Nephron (organoid): ENCODE measurements around the gene STAM.

Experiments
- H3K27ac Mint-ChIP-seq, 3 experiments: 2 replicates each; pipeline ENCODE4 v1.8.0; 2020; ENCODE audit warnings: mixed read lengths in 3 of 3, mild to moderate bottlenecking in 2 of 3, moderate library complexity in 1 of 3
- H3K27me3 Mint-ChIP-seq: 2 replicates; pipeline ENCODE4 v1.8.0; 2021; ENCODE audit warnings: low read depth, mild to moderate bottlenecking, moderate library complexity, mixed read lengths
- H3K36me3 Mint-ChIP-seq: 2 replicates; pipeline ENCODE4 v1.8.0; 2020; ENCODE audit warnings: low read depth, mixed read lengths
- H3K4me1 Mint-ChIP-seq: 2 replicates; pipeline ENCODE4 v1.8.0; 2020; ENCODE audit warnings: mixed read lengths
- H3K4me3 Mint-ChIP-seq, 3 experiments: 2 replicates each; pipeline ENCODE4 v1.8.0; 2020; ENCODE audit warnings: mild to moderate bottlenecking in 3 of 3, mixed read lengths in 3 of 3, moderate library complexity in 2 of 3
- H3K9me3 Mint-ChIP-seq: 2 replicates; pipeline ENCODE4 v1.8.0; 2020; ENCODE audit warnings: mixed read lengths
- TF ChIP-seq, protein P1 (sequence below), 3 experiments: fragments of 200-600 bp; sonication (generic); IDR thresholded peaks; one replicate each; pipeline ENCODE4 v1.5.0; 2021; ENCODE audit warnings: antibody characterized with exemption in 3 of 3; ENCODE audit not compliant: unreplicated experiment in 3 of 3

STAM gene

DNA sequence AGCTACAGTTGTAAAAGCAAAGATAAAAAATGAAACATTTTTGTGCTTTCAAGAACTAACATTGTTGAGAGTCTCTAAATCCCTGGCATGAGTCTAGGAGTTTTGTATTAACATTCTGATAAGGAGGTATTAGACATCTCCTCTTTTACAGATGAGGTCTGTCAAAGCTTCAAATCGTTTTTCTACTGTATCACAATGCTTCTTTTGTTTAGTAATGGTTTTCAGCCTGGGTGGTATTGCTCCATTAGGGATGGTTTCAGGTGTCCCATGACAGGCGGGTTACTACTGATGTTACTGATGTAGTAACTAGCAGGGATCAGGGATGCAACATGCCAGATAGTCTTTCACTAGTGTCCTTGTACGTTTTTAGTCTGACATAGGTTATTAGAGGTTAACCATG, 27.4 kb downstream of the STAM start:
- no peaks in the 10 kb centered on the region for H3K36me3 Mint-ChIP-seq
- TF ChIP-seq, protein P1, sequence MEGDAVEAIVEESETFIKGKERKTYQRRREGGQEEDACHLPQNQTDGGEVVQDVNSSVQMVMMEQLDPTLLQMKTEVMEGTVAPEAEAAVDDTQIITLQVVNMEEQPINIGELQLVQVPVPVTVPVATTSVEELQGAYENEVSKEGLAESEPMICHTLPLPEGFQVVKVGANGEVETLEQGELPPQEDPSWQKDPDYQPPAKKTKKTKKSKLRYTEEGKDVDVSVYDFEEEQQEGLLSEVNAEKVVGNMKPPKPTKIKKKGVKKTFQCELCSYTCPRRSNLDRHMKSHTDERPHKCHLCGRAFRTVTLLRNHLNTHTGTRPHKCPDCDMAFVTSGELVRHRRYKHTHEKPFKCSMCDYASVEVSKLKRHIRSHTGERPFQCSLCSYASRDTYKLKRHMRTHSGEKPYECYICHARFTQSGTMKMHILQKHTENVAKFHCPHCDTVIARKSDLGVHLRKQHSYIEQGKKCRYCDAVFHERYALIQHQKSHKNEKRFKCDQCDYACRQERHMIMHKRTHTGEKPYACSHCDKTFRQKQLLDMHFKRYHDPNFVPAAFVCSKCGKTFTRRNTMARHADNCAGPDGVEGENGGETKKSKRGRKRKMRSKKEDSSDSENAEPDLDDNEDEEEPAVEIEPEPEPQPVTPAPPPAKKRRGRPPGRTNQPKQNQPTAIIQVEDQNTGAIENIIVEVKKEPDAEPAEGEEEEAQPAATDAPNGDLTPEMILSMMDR (IDR thresholded peaks at IDR 0.05; ENCODE audit: unreplicated experiment in 3 of 3), result no peak
- no peak overlapping the region for H3K27ac Mint-ChIP-seq
- H3K27me3 Mint-ChIP-seq, result no peaks in the 10 kb centered on the region
- H3K4me3 Mint-ChIP-seq, result no peak overlapping the region
- no peaks in the 10 kb centered on the region for H3K9me3 Mint-ChIP-seq
- peaks cover 22% of the 10 kb centered on the region for H3K4me1 Mint-ChIP-seq

DNA sequence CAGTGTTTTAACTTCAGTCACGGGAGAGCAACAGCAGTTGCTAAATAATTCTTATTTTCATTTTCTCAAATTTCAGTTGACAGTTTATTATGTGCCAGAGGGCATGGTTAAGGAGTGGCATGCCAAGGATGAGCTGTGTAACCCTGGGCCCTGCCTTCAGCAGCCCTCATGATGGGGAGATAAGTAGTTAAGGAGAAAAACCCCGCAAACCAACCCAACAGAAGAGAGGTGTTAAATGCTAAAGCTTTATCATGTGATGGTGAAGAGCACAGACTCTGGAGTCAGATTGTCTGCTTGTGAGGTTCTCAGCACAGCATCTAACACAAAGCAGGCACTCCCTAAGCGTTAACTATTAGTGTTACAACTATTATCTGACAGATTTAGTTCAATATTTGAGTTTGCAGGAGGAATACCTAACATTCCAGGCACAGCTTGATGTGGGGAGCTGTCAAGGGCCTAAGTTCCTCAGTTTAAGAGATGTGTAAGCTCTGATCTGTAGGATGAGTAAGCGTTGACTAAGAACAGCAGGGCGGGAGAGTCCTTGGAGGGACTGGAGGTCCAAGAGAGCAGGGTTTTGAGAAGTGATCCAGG, 29.6 kb downstream of the STAM start:
- Mint-ChIP-seq H3K27me3 (no peaks in the 10 kb centered on the region), H3K9me3 (no peaks in the 10 kb centered on the region), H3K36me3 (no peaks in the 10 kb centered on the region), H3K4me3 (no peak overlapping the region), H3K27ac (peak overlapping the region in 1 of 3 experiments; percentile 2), H3K4me1 (peaks cover 22% of the 10 kb centered on the region)
- TF ChIP-seq, protein P1 (IDR thresholded peaks at IDR 0.05; ENCODE audit: unreplicated experiment in 3 of 3), result no peak

DNA sequence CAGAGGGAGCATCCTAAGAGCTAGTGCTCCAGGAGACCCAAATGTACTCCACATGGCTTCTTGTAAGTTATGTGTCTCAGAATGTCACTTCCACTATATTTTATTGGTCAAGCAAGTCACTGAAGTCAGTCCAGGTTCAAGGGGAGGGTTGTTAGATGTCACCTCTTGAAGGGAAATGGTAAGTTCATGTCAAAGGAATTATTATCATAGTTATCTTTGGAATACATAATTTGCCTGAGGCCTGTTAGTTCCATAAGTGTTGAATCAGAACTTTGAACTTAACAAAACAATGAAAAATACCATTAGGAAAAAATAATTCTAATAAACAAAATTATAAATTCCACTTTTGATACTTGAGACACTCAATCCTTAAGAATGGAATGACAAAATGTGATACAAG, 30.6 kb downstream of the STAM start:
- TF ChIP-seq, protein P1 (IDR thresholded peaks at IDR 0.05; ENCODE audit: unreplicated experiment in 3 of 3), result no peak
- peaks cover 22% of the 10 kb centered on the region for H3K4me1 Mint-ChIP-seq
- peaks cover 4% of the 10 kb centered on the region for H3K9me3 Mint-ChIP-seq
- H3K27me3 Mint-ChIP-seq, result no peaks in the 10 kb centered on the region
- H3K36me3 Mint-ChIP-seq, result peaks cover 5% of the 10 kb centered on the region
- H3K4me3 Mint-ChIP-seq, result no peak overlapping the region
- H3K27ac Mint-ChIP-seq, result no peak overlapping the region

DNA sequence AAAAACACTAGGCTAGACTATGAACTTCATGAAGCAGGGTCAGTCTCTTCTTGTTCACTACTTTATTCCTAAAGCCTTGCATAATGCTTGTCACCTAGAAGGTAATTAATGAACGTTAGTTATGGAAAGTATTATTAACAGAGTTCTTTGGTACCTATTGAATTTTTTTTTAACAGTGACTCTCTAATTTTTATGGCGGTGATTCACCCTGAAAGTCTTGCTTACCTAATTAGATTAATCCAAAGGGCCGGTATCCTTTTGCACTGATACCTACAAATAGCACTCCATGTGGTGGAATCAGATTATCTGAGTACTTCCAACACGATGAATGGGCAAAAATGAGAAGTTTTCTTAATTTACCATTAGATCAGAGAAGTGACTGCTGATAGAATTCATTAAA, 31.7 kb downstream of the STAM start:
- peaks cover 8% of the 10 kb centered on the region for H3K9me3 Mint-ChIP-seq
- no peak overlapping the region for H3K27ac Mint-ChIP-seq
- H3K4me3 Mint-ChIP-seq, result no peak overlapping the region
- peaks cover 11% of the 10 kb centered on the region for H3K36me3 Mint-ChIP-seq
- no peaks in the 10 kb centered on the region for H3K27me3 Mint-ChIP-seq
- peaks cover 22% of the 10 kb centered on the region for H3K4me1 Mint-ChIP-seq
- TF ChIP-seq, protein P1 (IDR thresholded peaks at IDR 0.05; ENCODE audit: unreplicated experiment in 3 of 3), result no peak

DNA sequence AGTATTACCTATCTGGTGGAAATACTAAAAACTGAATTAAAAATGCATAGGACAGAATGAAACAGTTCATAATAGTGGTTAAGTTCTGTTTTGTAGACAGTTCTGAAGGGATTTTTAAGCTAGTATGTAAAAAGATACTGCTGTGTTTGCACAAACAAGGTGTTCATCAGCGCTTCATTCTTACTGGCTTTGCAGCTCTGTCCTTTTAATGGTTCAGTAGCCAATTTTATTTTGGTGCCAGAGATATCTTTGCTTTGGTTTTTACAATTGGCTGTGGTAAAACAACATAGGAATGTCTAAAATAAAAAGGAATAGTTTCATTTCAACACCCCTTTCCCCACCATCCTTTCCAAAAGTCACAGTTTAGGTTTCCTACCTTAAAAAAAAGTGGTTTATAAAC, 33.0 kb downstream of the STAM start:
- Mint-ChIP-seq H3K4me3 (no peak overlapping the region), H3K36me3 (peaks cover 16% of the 10 kb centered on the region), H3K27me3 (no peaks in the 10 kb centered on the region), H3K27ac (no peak overlapping the region), H3K4me1 (peaks cover 15% of the 10 kb centered on the region), H3K9me3 (peaks cover 8% of the 10 kb centered on the region)
- TF ChIP-seq, protein P1 (IDR thresholded peaks at IDR 0.05; ENCODE audit: unreplicated experiment in 3 of 3), result no peak

DNA sequence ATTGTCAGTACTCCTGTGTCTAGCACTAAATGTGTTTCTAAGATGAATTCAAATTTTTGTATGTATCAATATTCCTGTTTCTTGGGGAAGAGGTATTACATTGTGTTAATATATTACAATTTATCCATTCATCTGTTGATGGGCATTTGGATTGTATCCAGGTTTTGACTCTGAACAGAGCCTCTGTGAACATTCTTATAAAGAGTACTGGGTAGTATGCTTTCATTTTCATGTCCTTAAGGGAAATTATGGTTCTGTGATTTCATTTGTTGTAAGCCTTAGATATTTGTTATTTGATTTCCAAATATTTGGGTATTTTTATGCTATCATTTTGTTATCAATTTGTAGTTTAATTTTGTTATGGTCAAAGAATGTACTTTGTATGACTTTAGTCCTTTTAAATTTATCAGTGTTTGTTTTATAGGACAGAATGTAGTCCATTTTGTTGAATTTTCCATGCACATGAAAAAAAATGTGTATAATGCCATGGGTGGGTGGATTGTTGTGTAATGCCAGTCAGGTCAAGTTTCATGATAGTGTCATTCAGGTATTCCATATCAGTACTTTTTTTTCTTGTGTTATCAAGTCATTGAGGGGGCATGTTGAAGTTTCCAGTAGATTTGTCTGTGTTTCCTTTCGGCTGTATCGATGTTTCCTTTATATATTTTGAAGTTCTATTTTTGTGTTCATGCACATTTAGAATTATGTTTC, 38.4 kb downstream of the STAM start:
- Mint-ChIP-seq H3K27me3 (peaks cover 3% of the 10 kb centered on the region), H3K4me3 (no peak overlapping the region), H3K9me3 (peaks cover 8% of the 10 kb centered on the region), H3K4me1 (no peaks in the 10 kb centered on the region), H3K36me3 (peaks cover 25% of the 10 kb centered on the region), H3K27ac (no peak overlapping the region)
- TF ChIP-seq, protein P1 (IDR thresholded peaks at IDR 0.05; ENCODE audit: unreplicated experiment in 3 of 3), result no peak
